GM21576 (cell line): ENCODE results near the gene LDLRAD4.

Experiments
- ATAC-seq: cut with Tn5 transposase; IDR thresholded peaks from one replicate; pipeline ENCODE4 v1.9.1; 2021; ENCODE audit warnings: mild to moderate bottlenecking, moderate library complexity; ENCODE audit not compliant: unreplicated experiment

LDLRAD4 gene

DNA sequence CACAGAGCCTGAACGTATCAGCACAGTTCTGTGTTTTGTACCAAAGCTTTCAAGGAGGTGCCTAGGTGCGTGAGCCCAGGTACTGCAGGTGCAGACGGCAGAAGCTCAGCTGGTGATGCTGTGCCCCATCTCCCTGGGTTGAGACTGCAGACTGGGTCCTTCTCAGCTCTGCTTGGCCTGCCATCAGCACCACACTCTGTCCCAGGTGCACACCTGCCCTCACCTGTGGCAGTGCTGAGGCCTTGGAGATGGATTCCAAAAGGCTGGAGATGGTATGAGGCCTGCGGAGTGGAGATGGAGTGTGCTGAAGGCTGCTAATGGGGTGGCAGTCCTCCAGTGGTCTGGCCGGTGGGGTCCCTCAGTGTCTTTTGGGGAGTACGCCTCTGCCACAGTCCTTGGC is 9.3 kb downstream of the LDLRAD4 start:
- no peak for ATAC-seq

DNA sequence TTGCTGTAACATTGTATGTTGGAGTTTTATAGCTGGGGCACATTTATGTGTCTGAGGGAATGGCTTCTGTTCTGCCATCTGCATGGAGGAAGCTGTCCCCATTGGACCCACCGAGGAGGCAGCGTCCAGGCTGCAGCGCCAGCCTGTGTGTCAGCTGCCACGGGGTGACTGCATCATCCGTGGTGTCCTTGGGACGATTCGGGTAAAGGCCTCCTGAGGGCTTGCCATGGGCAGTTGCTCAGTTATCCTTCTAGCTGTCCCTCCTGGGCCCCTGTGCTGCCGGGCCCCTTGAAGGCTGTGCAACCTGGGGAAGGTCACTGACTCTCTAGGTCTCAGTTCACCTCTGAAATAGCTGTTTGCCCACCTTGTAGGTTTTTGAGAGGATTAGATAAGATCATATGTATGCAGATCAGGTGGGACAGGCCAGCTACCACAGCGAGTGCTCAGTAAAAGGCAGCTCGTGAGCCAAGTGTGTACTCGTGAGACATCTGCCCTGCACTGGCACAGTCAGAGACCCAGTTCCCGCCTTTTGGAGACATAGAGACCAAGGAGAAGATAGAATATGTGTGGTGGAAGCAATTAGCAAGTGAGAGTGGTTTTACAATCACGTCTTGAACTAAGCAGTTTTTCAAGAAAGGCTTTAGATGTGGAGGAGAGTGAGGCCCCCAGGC is 10.6 kb downstream of the LDLRAD4 start:
- no peak for ATAC-seq

DNA sequence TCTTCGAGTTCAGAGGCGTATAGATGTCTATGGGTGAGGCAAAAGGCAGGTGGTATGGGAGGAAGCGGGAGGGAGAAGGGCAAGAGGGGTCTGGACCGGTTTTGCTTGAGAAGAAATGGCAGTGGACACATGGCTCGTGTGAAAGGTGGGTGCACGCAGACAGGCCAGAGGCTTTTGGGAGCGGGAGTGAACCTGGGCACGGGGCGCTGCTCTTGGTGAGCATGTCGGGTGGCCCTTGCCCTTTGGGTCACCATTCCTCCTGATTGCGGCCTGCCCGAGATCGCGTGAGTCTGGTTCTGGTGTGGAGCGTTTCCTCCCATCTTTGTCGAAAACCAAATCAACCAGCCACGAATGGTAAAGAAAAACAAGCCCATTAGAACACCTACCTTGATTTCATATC is 12.6 kb downstream of the LDLRAD4 start:
- no peak for ATAC-seq

DNA sequence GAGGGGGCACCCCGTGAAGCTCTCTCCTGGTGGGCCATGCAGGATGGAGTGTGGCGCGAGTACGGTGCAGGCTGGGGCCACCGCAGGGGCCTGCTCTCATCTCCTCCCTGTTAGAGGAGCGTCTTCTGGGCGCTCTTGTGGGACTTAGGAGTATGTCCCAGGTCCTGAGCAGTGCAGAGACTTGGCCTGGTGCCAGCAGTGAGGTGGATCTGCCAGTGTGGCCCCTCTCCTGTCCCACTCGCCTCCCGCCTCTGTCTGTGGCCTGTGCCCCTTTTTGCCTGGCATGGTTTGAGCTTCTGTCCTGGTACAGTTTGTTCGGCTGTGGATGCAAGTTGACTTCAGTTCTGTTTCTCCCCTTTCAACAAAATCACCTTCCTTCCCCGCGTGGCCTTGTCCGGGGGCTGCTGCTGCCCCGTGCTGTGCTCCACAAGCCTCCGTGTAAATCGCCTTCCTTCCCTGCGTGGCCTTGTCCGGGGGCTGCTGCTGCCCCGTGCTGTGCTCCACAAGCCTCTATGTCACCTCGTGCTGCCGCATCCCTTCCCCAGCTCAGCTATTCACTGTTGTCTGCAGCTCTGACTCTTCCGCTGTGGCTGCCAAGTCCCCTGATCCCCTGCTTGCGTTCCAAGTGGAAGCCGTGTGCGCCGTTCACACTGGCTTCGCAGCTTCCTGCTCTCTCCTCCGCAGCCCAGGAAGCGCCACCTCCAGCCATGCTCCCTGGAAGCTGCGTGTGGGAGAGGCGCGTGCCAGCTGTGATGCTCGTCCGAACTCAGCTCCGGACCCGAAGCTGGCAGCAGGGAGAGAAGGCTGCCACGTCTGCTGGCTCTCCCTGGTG is 13.7 kb downstream of the LDLRAD4 start:
- no peak for ATAC-seq

DNA sequence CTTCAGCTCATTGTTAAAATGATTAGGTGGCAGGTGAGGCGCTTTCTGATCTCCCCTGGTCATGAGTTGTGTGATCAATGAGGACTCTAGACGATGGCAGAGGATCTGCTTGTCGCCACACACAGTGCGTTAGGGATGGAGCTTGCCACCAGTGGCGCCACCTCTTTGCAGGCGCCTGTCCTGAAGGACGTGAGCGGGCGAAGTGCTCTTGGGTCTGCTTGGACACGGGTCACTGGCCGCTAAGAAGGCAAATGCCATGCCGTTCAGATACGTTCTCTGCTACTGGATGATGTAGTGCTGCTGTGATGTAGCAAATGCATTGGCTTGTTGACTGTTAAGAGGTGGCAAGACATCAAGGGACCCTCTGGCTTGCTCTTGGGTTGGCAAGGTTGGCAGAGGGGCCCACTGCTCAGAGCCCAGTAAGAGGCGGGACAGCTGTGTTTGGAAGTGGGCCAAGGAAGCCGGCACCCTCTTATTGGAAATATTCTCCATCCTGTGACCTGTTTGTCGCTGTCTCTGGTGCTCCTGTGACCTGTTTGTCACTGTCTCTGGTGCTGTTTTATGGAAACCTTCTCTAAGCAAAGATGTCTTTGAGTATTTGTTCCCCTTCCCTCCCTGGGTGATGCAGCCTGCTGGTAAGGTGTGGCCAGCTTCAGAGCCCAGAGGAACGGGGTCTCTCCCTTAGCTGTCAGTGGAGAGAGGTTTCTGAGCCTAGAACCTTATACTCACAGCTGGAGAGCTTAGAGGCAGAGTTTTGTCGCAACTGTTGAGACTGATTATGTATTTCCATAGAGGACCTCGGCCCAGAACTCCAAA is 14.6 kb downstream of the LDLRAD4 start:
- no peak for ATAC-seq

DNA sequence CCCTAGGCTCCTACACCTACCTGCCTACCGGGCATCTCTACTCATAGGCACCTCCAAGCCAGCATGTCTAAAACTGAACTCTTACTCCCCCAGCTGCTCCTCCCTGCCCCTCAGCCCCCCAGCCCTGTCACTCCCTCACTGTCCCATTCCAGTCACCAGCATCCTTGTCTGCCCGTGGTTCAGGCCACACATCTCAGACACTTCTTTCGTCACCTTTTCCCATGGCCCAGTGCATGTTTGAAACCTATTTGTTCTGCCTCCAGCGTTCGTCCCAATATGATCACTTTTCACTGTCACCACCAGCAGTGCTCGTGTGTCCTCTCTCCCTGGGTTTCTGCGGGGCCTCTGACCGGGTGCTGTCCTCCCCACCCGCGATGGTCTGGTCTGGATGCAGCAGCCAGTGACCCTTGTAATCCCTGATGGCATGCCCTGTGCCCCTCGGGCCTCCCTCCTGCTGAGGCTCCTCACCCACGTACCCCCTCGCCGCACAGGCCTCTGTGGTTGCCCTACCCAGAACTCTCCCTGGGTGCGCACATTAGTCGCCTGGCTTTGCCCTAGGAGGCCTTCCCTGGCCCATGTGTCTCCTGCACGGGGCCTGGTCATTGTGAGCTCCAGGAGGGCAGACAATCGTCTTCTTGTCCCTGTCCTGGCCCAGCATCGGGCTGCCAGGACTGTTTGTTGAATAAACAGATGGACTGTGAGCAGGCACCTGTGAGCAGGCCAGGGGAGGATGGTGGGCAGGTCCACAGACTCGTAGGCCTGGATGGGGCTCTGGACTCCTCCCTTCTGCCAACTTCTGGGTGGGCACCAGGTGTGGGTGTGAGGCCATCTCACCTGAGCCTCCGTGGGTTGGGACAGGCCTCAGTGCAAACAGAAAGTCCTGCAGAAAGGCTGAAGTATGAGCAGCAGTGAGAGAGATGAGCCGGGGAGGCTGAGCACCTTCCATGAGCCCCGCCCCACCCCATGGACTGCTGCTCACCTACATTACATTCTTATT is 15.5 kb downstream of the LDLRAD4 start:
- no peak for ATAC-seq

DNA sequence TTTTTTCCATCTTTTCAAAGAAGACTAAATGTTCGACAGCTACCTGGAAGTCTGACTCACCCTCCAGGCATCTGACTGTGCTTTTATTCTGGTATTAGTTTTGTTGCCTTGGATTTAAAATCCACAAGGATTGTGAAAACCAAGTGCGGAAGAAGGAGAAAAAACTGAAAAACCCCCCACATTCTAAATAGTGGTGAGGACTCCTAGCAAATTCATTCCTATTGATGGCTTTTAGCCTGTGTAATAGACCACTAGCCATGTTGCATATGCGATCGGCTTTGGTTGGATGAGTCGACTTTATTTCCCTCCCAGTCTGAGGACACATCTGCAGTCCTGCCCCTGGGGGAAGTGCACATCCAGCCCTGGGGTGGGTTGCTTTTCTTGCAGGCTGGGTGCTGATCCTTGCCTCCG is 16.9 kb downstream of the LDLRAD4 start:
- ATAC-seq, result no peak

DNA sequence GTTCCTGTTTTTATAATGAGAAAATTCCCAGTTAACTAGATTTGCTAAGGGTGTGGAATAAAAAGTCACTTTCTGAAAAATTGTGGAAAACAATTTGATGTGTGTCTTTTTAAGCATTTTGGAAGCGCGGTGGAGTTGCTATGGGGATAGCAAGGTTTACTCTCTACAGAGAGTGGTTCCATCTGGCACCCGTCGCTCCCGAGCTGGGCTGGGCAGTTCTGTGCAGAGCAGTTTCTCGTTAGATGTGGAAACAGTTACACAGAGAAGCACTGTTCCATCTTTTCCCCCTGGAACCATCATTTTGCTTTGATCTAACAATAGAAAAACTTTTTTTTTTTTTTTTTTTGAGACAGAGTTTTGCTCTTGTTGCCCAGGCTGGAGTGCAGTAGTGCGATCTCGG is 17.4 kb downstream of the LDLRAD4 start:
- ATAC-seq, result no peak

DNA sequence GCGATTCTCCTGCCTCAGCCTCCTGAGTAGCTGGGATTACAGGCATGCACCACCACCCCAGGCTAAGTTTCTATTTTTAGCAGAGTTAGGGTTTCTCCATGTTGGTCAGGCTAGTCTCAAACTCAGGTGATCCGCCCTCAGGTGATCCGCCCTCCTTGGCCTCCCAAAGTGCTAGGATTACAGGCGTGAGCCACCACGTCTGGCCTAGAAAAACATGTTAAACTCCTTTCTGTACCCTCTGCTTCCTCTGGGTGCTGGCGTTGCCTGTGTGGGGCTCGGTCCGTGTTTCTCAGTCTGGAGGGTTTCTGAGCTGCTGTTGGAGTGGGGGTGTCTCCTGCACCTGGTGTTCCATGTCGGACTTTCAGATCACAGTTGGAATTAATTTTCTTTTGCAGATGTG is 17.9 kb downstream of the LDLRAD4 start:
- no peak for ATAC-seq

DNA sequence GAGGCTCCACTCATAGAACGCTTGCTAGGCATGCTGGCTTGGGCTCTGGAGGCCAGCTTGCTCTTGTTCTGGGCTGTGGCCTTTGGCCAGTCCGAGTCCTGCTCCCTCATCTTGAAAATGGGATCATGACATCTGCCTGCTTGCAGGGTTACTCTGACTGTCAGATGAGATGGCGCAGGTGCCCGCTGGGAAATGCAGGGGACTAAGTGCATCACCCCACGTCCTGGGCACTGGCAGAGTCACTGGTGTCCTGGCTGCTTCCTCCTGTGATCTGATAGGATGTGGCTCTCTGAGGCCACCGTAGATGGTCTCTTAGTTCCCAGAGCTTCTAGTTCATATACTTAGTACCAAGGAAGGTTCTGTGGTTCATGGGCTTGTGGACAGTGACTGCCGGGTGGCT is 18.5 kb downstream of the LDLRAD4 start:
- no peak for ATAC-seq

DNA sequence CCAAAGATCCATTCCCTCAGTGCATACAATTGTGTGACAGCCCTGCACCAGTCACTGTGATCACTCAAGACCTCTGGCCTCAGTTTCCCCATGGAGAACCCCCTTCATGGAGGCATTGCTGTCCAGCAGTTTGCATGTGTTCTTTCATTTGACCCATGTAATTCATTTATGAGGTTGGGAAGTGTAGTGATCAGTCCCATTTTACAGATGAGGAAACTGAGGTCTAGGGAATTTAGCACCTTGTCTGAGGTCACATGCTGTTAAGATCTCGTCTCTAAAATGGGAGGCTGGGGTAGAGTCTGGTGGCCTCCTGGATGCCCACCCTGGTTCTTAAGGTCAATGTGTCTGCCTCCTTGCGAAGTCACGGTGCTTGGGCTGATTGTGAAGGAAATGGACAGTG is 19.1 kb downstream of the LDLRAD4 start:
- no peak for ATAC-seq

DNA sequence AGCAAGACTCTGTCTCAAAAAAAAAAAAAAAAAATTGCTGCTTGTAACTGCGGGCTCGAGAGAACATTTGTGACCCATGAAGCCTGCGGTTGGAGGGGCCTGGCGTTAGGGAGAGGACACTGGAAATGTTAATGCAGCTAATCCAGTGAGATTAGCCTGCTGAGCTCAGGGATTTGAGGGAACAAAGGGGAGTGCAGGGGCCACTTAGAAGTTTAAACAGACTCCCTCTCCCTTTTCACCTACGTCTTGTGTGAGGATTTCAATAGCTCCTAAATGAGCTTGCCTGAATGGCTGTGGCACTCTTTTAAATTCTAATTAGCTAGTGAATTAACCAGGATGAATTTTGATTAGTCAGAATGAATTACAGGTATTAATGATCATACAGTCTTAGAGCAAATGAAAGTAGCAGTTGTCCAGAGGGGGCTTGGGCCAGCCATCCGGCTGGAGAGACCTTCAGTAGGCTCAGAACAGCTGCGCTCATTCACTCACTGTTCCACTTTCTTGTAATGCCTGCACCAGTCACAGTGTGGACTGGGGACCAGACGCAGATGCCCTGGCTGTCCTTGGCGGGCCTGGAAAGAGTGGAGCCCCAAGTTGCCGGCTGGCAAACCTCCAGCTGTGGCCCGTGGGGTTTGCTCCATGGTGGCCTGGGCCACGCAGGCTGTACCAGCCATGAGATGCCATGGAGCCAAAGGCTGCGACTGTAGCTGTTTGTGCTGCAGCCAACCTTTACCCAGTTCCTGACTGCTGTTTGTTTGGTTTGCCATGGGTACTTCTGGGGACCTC is 20.8 kb downstream of the LDLRAD4 start:
- no peak for ATAC-seq

DNA sequence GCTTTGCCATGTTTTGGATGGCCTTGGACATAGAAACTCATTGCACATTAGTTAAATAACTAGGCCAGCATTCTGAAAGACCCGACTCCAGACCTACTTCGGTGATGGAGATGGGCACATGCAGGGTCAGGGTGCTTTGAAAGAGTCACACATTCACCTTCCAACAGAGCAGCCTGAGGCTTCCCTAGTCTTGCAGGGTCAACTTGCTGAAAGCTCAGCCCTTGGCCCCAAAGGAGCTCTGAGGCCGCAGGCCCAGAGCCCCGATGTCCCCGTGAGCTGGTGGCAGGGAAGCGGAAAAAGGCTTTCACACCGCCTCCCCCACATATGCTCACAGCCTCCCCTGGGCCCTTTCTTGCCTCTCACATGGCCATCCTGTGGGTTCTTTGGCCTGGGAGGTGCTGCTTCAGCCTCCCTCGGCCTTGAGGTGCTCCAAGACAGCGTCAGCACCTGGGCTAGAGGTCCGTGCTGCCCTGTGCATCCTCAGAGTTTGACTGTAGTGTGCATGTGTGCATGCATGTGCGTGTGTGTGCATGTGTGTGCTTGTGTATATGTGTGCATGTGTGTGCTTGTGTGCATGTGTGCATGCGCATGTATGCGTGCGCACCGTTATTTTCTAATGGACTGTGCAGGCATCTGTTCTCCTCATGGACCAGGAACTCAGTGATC is 21.6 kb downstream of the LDLRAD4 start:
- no peak for ATAC-seq

DNA sequence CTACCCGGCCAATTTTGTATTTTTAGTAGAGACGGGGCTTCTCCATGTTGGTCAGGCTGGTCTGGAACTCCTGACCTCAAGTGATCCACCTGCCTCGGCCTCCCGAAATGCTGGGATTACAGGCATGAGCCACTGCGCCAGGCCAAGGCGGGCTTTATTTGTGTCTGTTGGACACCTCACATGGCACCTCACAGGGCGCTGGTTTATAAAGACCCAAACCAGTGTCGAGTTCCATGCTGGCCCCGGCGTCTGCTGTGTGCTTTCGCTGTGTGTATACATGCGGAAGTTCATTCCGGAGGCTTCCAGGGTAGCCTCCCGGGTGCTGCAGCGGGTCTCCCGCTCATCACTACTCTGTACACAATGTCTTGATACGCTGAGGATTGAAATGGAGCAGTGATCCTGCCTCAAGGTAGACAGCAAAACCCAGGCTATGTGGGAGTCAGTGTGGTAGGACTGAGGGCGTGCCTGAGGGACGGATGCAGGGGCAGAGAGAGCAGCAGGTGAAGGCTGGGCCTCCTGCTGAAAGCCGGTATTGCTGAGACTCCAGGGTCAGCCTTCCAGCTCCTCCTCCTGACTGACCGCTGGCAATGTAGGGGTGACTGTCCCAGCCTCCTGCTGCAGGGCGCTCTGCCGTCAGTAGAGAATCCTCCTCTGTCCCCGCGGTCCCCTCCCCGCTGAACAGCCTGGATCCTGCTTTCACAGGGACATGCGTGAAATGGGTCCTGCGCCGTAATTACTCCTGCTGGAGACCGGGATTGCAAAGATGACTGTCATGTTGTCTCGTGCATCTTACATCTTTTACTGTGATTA is 22.7 kb downstream of the LDLRAD4 start:
- ATAC-seq, result no peak

DNA sequence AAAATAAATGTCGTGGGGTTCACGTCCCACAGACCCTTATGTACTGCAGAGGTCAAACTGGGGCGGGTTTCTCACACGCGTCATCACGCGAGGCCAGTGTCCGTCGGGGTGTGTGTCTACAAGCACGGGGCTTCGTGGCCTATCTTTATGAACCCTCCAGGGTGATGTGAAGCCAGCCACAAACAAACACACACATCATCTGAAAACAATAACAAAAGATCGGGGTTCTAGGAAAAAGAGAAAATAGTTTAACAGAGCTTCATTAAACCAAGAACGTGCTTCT is 23.3 kb downstream of the LDLRAD4 start:
- ATAC-seq, result no peak

DNA sequence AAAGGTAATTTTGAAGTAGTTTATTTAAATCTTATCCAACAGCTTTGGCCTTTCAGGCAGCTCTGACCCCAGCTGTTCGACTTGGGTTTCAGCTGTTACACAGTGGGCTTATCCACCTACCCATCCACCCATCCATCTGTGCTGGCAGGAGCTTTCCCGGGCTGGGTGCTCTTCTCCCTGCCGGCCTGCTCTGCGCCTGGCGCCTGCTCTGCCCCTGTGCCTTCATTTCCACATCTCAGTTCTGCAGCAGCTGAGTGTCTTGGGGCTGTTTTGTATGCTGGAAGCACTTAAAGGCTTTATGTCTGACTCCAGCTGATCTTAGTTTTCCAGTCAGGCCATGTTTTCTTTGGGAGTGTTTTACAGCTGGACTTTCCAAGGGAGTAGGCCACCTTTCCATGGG is 24.2 kb downstream of the LDLRAD4 start:
- ATAC-seq, result no peak

DNA sequence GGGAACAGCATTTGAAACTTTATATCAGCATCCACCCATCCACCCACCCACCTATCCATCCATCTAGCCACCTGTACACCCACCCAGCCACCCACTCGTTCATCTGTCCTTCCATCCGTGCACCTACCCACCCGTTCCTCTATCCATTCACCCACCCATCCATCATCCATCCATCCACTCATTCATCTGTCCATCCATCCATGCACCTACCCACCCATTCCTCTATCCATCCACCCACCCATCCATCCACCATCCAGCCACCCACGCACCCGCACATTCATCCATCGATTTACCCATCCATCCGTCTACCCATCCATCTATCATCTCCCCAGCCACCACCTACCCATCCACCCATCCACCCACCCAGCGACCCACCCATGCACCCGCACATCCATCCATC is 24.8 kb downstream of the LDLRAD4 start:
- ATAC-seq, result no peak

DNA sequence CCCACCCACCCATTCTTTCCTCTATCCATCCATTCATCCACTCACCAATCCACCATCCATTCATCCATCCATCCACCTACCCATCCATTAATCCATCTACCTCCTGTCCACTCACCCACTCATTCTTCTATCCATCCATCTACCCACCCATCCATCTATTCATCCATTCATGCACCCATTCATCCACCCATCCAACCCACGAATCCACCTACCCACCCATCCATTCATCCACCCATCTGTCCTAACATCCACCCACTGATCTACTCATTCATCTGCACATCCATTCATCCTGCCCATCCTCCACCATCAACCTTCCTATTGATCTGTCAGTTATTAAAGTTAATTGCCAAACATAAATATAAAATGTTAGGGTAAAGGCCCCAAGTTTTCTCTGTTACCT is 25.6 kb downstream of the LDLRAD4 start:
- ATAC-seq, result no peak
